Prostate gland (tissue), 2 donors: Measurements from ENCODE around the gene ATP5MC3. TPM values are rescaled to one million over a fixed set of nuclear protein-coding genes. Genes with fewer than 3 reads are reported as not detected.

Experiments used
- DNase-seq: peaks from one replicate; pipeline ENCODE4 v3.0.0-alpha.2; 2019; ENCODE audit warnings: low spot score
- H3K27ac ChIP-seq, 2 donors: fragments of 200-600 bp; sonication (generic); 2 replicates each; pipeline ENCODE4 v1.5.1; 2017 to 2019
- H3K27me3 ChIP-seq: fragments of 200-600 bp; sonication (generic); replicated peaks from 2 replicates; pipeline ENCODE4 v1.5.1; 2019; ENCODE audit not compliant: insufficient read depth
- H3K36me3 ChIP-seq, 2 donors: fragments of 200-600 bp; sonication (generic); 1 replicate in 1 of 2; 2 replicates in 1 of 2; pipeline versions ENCODE4 v1.5.1 to v1.8.1; 2017 to 2019
- H3K4me1 ChIP-seq: fragments of 200-600 bp; sonication (generic); replicated peaks from 2 replicates; pipeline ENCODE4 v1.5.1; 2019
- H3K4me3 ChIP-seq, 2 donors: fragments of 200-600 bp; sonication (generic); 2 replicates each; pipeline ENCODE4 v1.5.1; 2017 to 2019
- H3K9me3 ChIP-seq: fragments of 200-600 bp; sonication (generic); 2 replicates; pipeline ENCODE4 v1.5.1; 2017
- CTCF ChIP-seq, 4 experiments: fragments of 200-600 bp in 2 of 4; fragments of 450-650 bp in 2 of 4; sonication (generic) in 2 of 4; IDR thresholded peaks; 1 replicate in 3 of 4; 2 replicates in 1 of 4; pipeline ENCODE4 v1.5.1; 2016 to 2019; ENCODE audit warnings: antibody characterized with exemption in 4 of 4, mild to moderate bottlenecking in 2 of 4, moderate library complexity in 2 of 4
- POLR2A ChIP-seq: fragments of 450-650 bp; IDR thresholded peaks from one replicate; pipeline ENCODE4 v1.6.1; 2016; ENCODE audit warnings: antibody characterized with exemption, mild to moderate bottlenecking
- POLR2AphosphoS5 ChIP-seq: sonication (generic); formaldehyde crosslinking; IDR thresholded peaks from one replicate; pipeline ENCODE4 v1.6.1; 2017; ENCODE audit warnings: antibody characterized with exemption
- WGBS: methylation state at CpG from one replicate; pipeline ENCODE4 v1.1.5; 2018; 5-methylcytosine and 5-hydroxymethylcytosine counted together
- intact Hi-C: fragments of 100-400 bp; cut with DNase I; formaldehyde crosslinking; loops from one replicate; pipeline ENCODE4 v1.14.2; 2022
- total RNA-seq, 2 donors: library from RNA; depleted of rRNA; stranded (reverse); fragments of >200 nt; gene quantifications; one replicate each; pipeline ENCODE4 v1.1.0, GENCODE V29; 2016

The ATP5MC3 gene
- total RNA-seq, 2 donors from 2014 or later, result 105 to 133 TPM

GRCh38 chr2:175181877-175182308 is 383 bp upstream of the ATP5MC3 start:
- no peaks in the 10 kb centered on the region for H3K9me3 ChIP-seq
- no peaks in the 10 kb centered on the region for H3K36me3 ChIP-seq
- TF ChIP-seq POLR2AphosphoS5, result no peak
- TF ChIP-seq POLR2A, result no peak
- TF ChIP-seq CTCF (IDR thresholded peaks at IDR 0.05), result no peak
- no peaks in the 10 kb centered on the region for H3K27me3 ChIP-seq
- H3K4me1 ChIP-seq, result no peaks in the 10 kb centered on the region
- intact Hi-C loops, result no loop called here
- H3K27ac ChIP-seq, result peak overlapping the region; percentile 81 to 86
- H3K4me3 ChIP-seq, result peak overlapping the region; percentile 69 to 85
- DNase-seq, result no peak
- 44% methylated on average over 5 of the region's 5 CpGs for WGBS

- Histone ChIP-seq H3K36me3 (no peaks in the 10 kb centered on the region), H3K9me3 (no peaks in the 10 kb centered on the region), H3K27ac (peak overlapping the region; percentile 81 to 86), H3K4me3 (peak overlapping the region; percentile 69 to 85), H3K27me3 (no peaks in the 10 kb centered on the region), H3K4me1 (no peaks in the 10 kb centered on the region)
- DNase-seq, result no peak
- TF ChIP-seq POLR2A, result no peak
- no peak for TF ChIP-seq CTCF (IDR thresholded peaks at IDR 0.05)
- TF ChIP-seq POLR2AphosphoS5, result no peak
- intact Hi-C loops, result no loop called here
- 5% methylated on average over 10 of the region's 10 CpGs for WGBS
These were observed 808 bp downstream of the ATP5MC3 start for GRCh38 chr2:175180701-175181103.

DNA sequence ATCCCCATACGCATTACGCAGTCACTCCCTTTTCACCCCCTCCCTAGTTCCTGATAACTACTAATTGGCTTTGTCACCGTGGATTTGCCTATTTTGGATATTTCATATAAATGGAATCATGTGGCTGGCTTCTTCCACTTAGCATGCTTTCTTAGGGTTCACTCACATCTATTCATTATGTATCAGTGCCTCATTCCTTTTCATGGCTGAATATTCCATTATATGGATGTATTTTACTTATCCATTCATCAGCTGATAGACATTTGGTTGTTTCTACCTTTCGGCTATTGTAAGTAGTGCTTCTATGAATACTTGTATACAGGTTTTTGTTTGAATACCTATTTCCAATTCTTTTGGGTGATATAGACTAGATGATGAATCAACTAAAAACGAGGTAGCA is 4.9 kb downstream of the ATP5MC3 start:
- intact Hi-C loops, result no loop called here
- 73% methylated on average over 5 of the region's 5 CpGs for WGBS

DNA sequence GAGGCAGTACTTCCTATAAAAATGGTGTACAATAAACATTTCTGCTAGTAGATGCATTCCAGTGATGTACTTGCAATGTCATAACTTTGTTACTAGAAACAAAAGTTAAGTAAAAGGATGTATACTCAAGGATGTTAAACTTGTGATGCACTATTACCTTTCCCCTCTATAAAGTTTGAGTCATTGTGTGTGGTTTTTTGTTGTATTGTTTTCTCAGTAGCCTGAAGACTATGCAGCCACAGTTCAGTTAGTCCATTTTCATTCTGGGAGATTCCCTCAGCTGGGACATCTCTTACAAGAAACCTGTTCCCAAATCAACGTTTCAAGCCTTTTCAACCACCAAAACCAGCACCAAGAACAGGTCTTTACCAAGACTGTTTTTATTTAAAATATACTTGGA is 5.6 kb downstream of the ATP5MC3 start:
- no peak for DNase-seq
- H3K36me3 ChIP-seq, result no peaks in the 10 kb centered on the region
- no peaks in the 10 kb centered on the region for H3K27me3 ChIP-seq
- no peaks in the 10 kb centered on the region for H3K9me3 ChIP-seq
- WGBS, result 24% methylated on average over 1 of the region's 1 CpG
- intact Hi-C loops, result no loop called here
- TF ChIP-seq CTCF (IDR thresholded peaks at IDR 0.05) (no peak), POLR2AphosphoS5 (no peak), POLR2A (no peak)
- no peak overlapping the region for H3K27ac ChIP-seq
- H3K4me1 ChIP-seq, result no peaks in the 10 kb centered on the region
- H3K4me3 ChIP-seq, result no peak overlapping the region

More for the DNA sequence above, 4.9 kb downstream of the ATP5MC3 start:
- H3K27me3 ChIP-seq, result no peaks in the 10 kb centered on the region
- no peaks in the 10 kb centered on the region for H3K36me3 ChIP-seq
- H3K4me3 ChIP-seq, result no peak overlapping the region
- no peaks in the 10 kb centered on the region for H3K9me3 ChIP-seq
- DNase-seq, result no peak
- H3K27ac ChIP-seq, result no peak overlapping the region
- H3K4me1 ChIP-seq, result no peaks in the 10 kb centered on the region
- TF ChIP-seq POLR2AphosphoS5, result no peak
- no peak for TF ChIP-seq CTCF (IDR thresholded peaks at IDR 0.05)
- TF ChIP-seq POLR2A, result no peak

- 54% methylated on average over 2 of the region's 2 CpGs for WGBS
- TF ChIP-seq POLR2A (no peak), CTCF (IDR thresholded peaks at IDR 0.05) (no peak), POLR2AphosphoS5 (no peak)
- Histone ChIP-seq H3K27ac (no peak overlapping the region), H3K36me3 (no peaks in the 10 kb centered on the region), H3K4me3 (no peak overlapping the region), H3K27me3 (no peaks in the 10 kb centered on the region), H3K4me1 (no peaks in the 10 kb centered on the region), H3K9me3 (no peaks in the 10 kb centered on the region)
- intact Hi-C loops, result no loop called here
- DNase-seq, result no peak
These were observed 6.2 kb downstream of the ATP5MC3 start for GRCh38 chr2:175175320-175175719.
